Retinal pigment epithelial cell (primary cell): ENCODE data around the gene ZC3H18.

Experiments
- DNase-seq: peaks from one replicate; pipeline ENCODE4 v3.0.0-alpha.2; 2010; ENCODE audit warnings: low read depth
- H3K4me3 ChIP-seq: 2 replicates; pipeline ENCODE4 v1.5.1; 2011; ENCODE audit warnings: mild to moderate bottlenecking, low read length, control low read depth, moderate library complexity
- TF ChIP-seq, protein P1 (sequence below): conservative IDR thresholded peaks from 2 replicates; pipeline ENCODE4 v1.5.1; 2011; ENCODE audit warnings: low read depth, low read length, control low read depth, inconsistent platforms

ZC3H18 gene

GRCh38 chr16:88570691-88571092, 489 bp downstream of the ZC3H18 start:
- TF ChIP-seq, protein P1, sequence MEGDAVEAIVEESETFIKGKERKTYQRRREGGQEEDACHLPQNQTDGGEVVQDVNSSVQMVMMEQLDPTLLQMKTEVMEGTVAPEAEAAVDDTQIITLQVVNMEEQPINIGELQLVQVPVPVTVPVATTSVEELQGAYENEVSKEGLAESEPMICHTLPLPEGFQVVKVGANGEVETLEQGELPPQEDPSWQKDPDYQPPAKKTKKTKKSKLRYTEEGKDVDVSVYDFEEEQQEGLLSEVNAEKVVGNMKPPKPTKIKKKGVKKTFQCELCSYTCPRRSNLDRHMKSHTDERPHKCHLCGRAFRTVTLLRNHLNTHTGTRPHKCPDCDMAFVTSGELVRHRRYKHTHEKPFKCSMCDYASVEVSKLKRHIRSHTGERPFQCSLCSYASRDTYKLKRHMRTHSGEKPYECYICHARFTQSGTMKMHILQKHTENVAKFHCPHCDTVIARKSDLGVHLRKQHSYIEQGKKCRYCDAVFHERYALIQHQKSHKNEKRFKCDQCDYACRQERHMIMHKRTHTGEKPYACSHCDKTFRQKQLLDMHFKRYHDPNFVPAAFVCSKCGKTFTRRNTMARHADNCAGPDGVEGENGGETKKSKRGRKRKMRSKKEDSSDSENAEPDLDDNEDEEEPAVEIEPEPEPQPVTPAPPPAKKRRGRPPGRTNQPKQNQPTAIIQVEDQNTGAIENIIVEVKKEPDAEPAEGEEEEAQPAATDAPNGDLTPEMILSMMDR: no peak
- DNase-seq: no peak
- H3K4me3 ChIP-seq: peak overlapping the region; percentile 70

- no peak overlapping the region for H3K4me3 ChIP-seq
- TF ChIP-seq, protein P1: no peak
- DNase-seq: no peak
Measured at GRCh38 chr16:88575251-88575650, 5.0 kb downstream of the ZC3H18 start.

GRCh38 chr16:88576307-88576706, 6.1 kb downstream of the ZC3H18 start:
- H3K4me3 ChIP-seq: no peak overlapping the region
- DNase-seq: no peak
- TF ChIP-seq, protein P1: no peak

DNA sequence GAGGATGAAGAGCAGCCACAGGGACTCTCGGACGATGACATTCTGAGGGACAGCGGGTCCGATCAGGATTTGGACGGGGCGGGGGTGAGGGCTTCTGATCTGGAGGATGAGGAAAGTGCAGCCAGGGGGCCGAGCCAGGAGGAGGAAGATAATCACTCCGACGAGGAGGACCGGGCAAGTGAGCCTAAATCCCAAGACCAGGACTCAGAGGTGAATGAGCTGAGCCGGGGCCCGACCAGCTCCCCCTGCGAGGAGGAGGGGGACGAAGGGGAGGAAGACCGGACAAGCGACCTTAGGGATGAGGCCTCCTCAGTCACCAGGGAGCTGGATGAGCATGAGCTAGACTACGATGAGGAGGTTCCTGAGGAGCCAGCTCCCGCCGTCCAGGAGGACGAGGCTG, 7.0 kb downstream of the ZC3H18 start:
- H3K4me3 ChIP-seq: no peak overlapping the region
- TF ChIP-seq, protein P1: no peak
- no peak for DNase-seq

GRCh38 chr16:88578446-88579313, 8.5 kb downstream of the ZC3H18 start:
- DNase-seq: no peak
- H3K4me3 ChIP-seq: no peak overlapping the region
- TF ChIP-seq, protein P1: no peak

- no peak overlapping the region for H3K4me3 ChIP-seq
- TF ChIP-seq, protein P1: no peak
- no peak for DNase-seq
Measured at GRCh38 chr16:88580371-88580770, 10.2 kb downstream of the ZC3H18 start.

DNA sequence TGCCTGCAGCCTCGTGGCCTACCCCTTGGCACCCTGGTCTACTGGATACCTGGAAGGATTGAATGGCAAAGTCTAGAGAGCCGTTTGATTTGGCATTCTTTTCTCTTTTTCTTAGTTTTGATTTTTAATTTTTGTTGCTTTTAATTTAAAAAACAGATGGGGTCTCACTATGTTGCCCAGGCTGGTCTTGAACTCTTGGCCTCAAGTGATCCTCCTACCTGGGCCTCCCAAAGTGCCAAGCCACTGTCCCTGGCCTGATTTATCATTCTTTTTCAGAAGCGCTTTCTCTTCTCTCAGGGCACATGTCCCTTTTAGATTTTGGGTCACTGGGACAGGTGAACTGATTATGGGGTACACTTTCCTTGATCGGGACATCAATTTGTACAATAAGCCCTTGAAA, 10.8 kb downstream of the ZC3H18 start:
- H3K4me3 ChIP-seq: no peak overlapping the region
- no peak for DNase-seq
- TF ChIP-seq, protein P1: no peak
